ENCODE results near the gene KATNAL2.

The KATNAL2 gene

GRCh38 chr18:47141289-47141688 is 223.9 kb downstream of the KATNAL2 start:
- ATAC-seq: no peak
- TF ChIP-seq CREB5 (CRISPR knock-in tag; IDR thresholded peaks at IDR 0.05; ENCODE audit: low read depth): no peak
- TF ChIP-seq ISL1 (CRISPR knock-in tag; IDR thresholded peaks at IDR 0.05): no peak

- TF ChIP-seq TSHZ2 (CRISPR knock-in tag; IDR thresholded peaks at IDR 0.05): no peak
- no peak for TF ChIP-seq GLIS3 (CRISPR knock-in tag; IDR thresholded peaks at IDR 0.05)
- no peak for TF ChIP-seq BACH2 (CRISPR knock-in tag; IDR thresholded peaks at IDR 0.05; ENCODE audit: borderline replicate concordance)
- TF ChIP-seq ZFP30 (CRISPR knock-in tag; IDR thresholded peaks at IDR 0.05): no peak
- TF ChIP-seq OSR1 (CRISPR knock-in tag; IDR thresholded peaks at IDR 0.05): no peak
- no peak for TF ChIP-seq ZNF8 (CRISPR knock-in tag; IDR thresholded peaks at IDR 0.05)
- TF ChIP-seq POU6F1 (CRISPR knock-in tag; IDR thresholded peaks at IDR 0.05; ENCODE audit: borderline replicate concordance, low read depth): no peak
- no peak for TF ChIP-seq ZFP3 (CRISPR knock-in tag; IDR thresholded peaks at IDR 0.05)
- TF ChIP-seq RARB (CRISPR knock-in tag; IDR thresholded peaks at IDR 0.05): no peak
- TF ChIP-seq ZNF565 (CRISPR knock-in tag; conservative IDR thresholded peaks at IDR 0.05; ENCODE audit: low read depth): no peak
- no peak for TF ChIP-seq CREB5 (CRISPR knock-in tag; IDR thresholded peaks at IDR 0.05; ENCODE audit: low read depth)
- TF ChIP-seq SNAI2 (CRISPR knock-in tag; IDR thresholded peaks at IDR 0.05): no peak
- TF ChIP-seq ARNTL (CRISPR knock-in tag; IDR thresholded peaks at IDR 0.05; ENCODE audit: borderline replicate concordance, low read depth): no peak
- no peak for TF ChIP-seq CSDC2 (CRISPR knock-in tag; IDR thresholded peaks at IDR 0.05)
- no peak for TF ChIP-seq TOX (CRISPR knock-in tag; IDR thresholded peaks at IDR 0.05; ENCODE audit: borderline replicate concordance)
- TF ChIP-seq PATZ1 (CRISPR knock-in tag; IDR thresholded peaks at IDR 0.05; ENCODE audit: borderline replicate concordance): no peak
- TF ChIP-seq PPARA (CRISPR knock-in tag; IDR thresholded peaks at IDR 0.05; ENCODE audit: borderline replicate concordance): no peak
- no peak for TF ChIP-seq CSRNP3 (CRISPR knock-in tag; IDR thresholded peaks at IDR 0.05)
- TF ChIP-seq ESRRG (CRISPR knock-in tag; IDR thresholded peaks at IDR 0.05): no peak
- TF ChIP-seq ZC3H10 (CRISPR knock-in tag; IDR thresholded peaks at IDR 0.05): no peak
- no peak for ATAC-seq
Observed at GRCh38 chr18:47143153-47143552, 225.8 kb downstream of the KATNAL2 start.
